ENCODE measurements around the gene UBXN2A.
A peak's percentile ranks its signal among the peaks of the same experiment; 100 is the strongest.
"Not testable (repeated sequence)": the region's sequence is repeated elsewhere in the genome, so short reads cannot be mapped to it uniquely, and the experiment has no call there.

Gene UBXN2A

DNA sequence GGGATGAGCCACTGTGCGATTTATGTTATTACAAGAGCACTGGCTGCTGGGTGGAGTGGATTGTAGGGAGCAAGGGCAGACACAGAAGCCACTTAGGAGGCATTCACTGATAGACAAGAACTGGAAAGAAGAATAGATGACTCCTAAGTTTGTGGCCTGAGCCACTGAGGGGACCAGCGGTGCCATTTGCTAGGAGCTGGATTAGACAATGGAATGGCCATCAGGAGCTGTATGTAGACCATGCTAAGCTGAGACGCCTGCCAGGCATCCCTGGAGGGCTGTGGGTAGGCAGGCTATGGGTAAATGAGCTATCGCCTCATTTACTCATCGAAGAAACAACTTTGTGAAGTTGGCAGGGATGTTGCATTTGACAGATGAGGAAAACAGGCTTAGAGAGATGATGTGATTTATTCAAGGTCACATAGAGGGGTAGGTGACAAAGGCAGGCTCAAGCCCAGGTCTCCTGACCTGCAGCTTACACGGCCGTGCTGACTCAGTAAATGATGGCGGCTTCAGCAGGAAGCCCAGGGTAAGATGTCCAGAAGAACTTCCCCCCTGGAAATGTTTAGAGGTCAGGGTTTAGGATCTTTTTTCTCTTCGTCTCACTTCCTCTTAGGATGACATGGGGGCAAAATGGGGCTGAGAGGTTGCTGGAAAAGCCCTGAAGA is 72.4 kb downstream of the UBXN2A start:
- ATAC-seq (replicated peaks), result no peak
- Mint-ChIP-seq H3K36me3 (no peaks in the 10 kb centered on the region), H3K4me1 (peaks cover 0 to 13% of the 10 kb centered on the region in 2 donors), H3K9me3 (no peaks in the 10 kb centered on the region), H3K27ac (no peak overlapping the region), H3K4me3 (no peak overlapping the region), H3K27me3 (peaks cover 29 to 41% of the 10 kb centered on the region in 2 donors)
- no peak for DNase-seq

DNA sequence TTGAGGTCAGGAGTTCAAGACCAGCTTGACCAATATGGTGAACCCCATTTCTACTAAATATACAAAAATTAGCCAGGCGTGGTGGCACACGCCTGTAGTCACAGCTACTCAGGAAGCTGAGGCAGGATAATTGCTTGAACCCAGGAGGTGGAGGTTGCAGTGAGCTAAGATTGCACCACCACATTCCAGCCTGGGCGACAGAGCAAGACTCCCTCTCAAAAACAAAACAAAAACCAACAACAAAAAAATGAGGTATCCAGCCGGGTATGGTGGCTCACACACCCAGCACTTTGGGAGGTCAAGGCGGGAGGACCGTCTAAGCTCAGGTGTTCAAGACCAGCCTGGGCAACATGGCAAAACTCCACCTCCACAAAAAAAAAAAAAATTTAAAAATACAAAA is 74.6 kb downstream of the UBXN2A start:
- peaks cover 14 to 24% of the 10 kb centered on the region in 2 donors for H3K27me3 Mint-ChIP-seq
- not testable (repeated sequence) for DNase-seq

DNA sequence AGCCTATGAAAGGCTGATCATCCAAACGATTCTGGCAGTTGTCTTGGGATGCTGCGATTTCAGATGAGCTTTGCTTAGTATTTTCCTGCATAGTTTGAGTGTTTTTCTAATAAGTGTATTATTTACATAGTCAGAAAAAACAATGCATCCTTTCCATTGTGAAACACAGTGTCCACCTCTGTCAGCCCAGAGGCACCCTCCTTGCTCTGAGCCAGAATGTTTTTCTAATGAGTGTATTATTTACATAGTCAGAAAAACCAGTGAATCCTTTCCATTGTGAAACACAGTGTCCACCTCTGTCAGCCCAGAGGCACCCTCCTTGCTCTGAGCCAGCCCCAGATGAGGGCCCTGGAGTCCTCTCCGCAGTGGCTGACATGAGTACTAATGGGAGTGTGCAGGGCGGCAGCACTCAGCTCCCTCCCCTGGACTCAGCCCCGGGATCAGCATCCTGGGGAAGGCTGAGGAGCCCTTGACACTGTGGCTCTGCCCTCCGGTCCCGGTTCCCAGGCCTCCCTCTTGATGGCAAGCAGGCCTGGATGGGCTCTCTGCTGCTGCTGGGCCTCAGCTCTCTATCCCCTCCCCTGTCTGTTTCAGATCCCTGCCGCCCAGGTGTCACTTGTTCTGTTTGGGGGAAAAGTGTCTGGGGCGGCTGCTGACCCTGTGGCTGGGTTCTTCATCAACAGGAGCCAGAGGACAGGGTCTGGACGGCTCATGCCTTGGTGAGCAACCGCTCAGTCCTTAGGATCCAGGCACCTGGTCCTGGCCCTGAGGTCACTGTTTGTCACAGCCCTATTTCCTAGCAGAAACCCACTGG is 75.5 kb downstream of the UBXN2A start:
- no peak overlapping the region for H3K27ac Mint-ChIP-seq
- DNase-seq, result no peak

More for the DNA sequence above, 74.6 kb downstream of the UBXN2A start:
- H3K4me1 Mint-ChIP-seq; ATAC-seq (replicated peaks); H3K27ac Mint-ChIP-seq; H3K4me3 Mint-ChIP-seq; H3K9me3 Mint-ChIP-seq; H3K36me3 Mint-ChIP-seq: not testable (repeated sequence)

DNA sequence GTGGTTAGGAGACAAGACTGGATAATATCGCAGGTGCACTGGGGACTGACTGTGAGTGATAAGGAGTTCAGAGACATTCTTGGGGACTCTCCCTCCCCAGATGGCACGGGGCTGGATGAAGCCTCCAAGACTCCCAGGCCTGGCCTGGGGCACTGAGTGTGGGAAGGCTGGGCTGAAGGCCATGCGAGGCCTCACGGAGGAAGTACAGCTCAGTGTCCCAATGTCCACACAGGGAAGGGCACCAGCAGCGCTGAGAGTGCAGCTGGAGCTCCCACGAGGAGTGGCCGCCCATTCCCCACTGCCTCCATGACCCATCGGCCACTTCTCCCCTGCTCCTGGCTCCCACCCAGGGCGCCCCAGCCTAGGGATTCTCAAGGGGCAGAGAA is 76.1 kb downstream of the UBXN2A start:
- Mint-ChIP-seq H3K4me1 (peaks cover 0 to 8% of the 10 kb centered on the region in 2 donors), H3K27me3 (peaks cover 6 to 14% of the 10 kb centered on the region in 2 donors), H3K4me3 (no peak overlapping the region), H3K27ac (no peak overlapping the region), H3K36me3 (peaks cover 0 to 2% of the 10 kb centered on the region in 2 donors), H3K9me3 (no peaks in the 10 kb centered on the region)
- no peak for ATAC-seq (replicated peaks)
- no peak for DNase-seq

More for the DNA sequence above, 75.5 kb downstream of the UBXN2A start:
- Mint-ChIP-seq H3K27me3 (peaks cover 12 to 20% of the 10 kb centered on the region in 2 donors), H3K36me3 (no peaks in the 10 kb centered on the region), H3K4me3 (no peak overlapping the region), H3K9me3 (no peaks in the 10 kb centered on the region), H3K4me1 (peaks cover 0 to 8% of the 10 kb centered on the region in 2 donors)
- no peak for ATAC-seq (replicated peaks)

DNA sequence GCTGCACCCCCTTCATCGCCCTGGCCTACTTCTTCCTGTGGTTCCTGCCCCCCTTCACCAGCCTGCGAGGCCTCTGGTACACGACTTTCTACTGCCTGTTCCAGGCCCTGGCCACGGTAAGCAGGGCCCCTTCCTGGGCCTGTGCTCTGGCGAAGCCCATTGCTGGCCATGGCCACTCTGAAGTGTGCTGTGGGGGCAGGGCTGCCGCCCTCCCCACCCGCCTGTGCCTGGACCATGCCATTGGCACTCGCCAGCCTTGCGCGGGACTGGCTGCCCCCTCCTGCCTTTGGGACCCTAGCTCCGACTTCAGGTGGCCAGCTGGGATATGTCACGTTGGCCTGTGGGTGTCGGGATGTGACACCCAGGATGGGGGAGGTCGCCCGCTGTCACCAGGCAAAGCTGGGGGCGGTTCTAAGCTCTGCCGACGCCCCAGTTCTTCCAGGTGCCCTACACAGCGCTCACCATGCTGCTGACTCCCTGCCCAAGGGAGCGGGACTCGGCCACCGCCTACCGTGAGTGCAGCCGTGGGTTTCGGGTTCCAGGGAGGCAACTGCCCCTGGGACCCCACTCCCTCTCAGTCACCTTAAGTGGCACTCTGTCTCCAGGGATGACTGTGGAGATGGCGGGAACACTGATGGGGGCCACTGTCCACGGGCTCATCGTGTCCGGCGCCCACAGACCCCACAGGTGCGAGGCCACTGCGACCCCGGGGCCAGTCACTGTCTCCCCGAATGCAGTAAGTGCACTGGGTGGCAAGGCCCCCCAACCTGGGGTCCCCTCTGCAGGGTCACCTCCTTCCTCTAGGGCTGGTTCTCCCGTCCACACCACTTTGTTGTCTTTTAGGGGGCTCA is 76.8 kb downstream of the UBXN2A start:
- Mint-ChIP-seq H3K4me1 (peaks cover 0 to 8% of the 10 kb centered on the region in 2 donors), H3K27me3 (peaks cover 0 to 7% of the 10 kb centered on the region in 2 donors), H3K36me3 (peaks cover 3 to 4% of the 10 kb centered on the region in 2 donors), H3K27ac (no peak overlapping the region), H3K9me3 (no peaks in the 10 kb centered on the region), H3K4me3 (no peak overlapping the region)
- DNase-seq (no peak), ATAC-seq (replicated peaks) (no peak)

DNA sequence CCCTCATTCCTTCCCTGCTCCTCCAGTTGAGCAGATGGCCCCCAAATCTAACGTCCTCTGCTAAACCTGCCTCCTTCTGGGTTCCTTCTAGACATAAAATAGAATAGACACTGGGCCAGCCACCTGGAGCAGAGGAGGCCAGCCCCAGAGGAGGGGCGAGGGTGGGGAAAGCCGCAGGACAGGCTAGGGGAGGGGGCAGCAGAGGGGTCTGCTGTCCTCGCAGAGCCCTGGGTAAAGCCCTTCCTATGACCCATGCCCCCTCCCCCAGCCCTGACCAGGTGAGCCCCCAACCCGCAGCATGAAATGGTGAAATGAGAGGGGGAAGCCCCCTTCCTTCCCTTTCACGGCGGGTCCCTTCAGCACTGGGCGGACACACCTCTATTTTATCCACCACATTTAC is 77.4 kb downstream of the UBXN2A start:
- H3K4me3 Mint-ChIP-seq, result no peak overlapping the region
- H3K9me3 Mint-ChIP-seq, result no peaks in the 10 kb centered on the region
- no peak for DNase-seq
- no peak for ATAC-seq (replicated peaks)
- H3K27me3 Mint-ChIP-seq, result peaks cover 0 to under 1% of the 10 kb centered on the region in 2 donors
- no peak overlapping the region for H3K27ac Mint-ChIP-seq
- peaks cover 0 to 3% of the 10 kb centered on the region in 2 donors for H3K4me1 Mint-ChIP-seq
- H3K36me3 Mint-ChIP-seq, result peaks cover 8 to 11% of the 10 kb centered on the region in 2 donors

DNA sequence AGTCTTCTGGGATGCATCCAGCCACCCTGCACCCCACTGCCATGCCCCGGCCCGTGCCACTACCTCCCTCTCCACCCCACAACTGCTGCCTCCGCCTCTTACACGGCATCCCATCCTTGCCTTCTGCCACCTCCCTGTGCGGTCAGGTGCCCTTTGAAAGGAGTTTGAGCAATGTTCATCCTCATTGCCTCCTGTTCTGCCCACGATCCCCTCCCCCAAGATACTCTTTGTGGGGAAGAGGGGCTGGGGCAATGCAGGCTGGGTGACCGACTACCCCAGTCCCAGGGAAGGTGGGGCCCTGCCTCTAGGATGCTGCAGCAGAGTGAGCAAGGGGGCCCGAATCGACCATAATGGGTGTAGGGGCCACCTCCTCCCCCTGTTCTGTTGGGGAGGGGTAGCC is 78.0 kb downstream of the UBXN2A start:
- Mint-ChIP-seq H3K4me3 (no peak overlapping the region), H3K4me1 (no peaks in the 10 kb centered on the region), H3K27me3 (no peaks in the 10 kb centered on the region), H3K9me3 (no peaks in the 10 kb centered on the region), H3K36me3 (peaks cover 13 to 16% of the 10 kb centered on the region in 2 donors), H3K27ac (no peak overlapping the region)
- no peak for ATAC-seq (replicated peaks)
- no peak for DNase-seq

DNA sequence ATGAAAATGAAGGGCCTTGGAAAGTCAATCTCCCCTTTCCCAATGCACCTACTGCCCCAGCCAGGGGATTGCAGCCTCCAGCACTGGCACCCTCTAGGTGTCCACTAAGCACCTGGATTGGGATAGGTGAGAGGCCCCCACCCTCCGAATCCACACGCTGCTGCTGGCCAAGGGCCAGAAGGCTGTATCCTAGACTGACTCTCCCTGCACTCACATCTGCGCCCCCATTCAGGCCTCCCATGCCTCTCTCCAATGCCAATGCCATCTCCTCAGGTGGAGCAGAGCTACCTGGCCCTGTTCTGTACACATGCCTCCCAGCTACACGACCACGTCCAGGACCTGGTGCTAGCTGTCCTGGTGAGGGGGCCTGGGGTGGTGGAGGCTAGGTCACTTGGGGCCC is 79.5 kb downstream of the UBXN2A start:
- Mint-ChIP-seq H3K36me3 (peaks cover 18 to 24% of the 10 kb centered on the region in 2 donors), H3K27ac (no peak overlapping the region), H3K4me3 (no peak overlapping the region), H3K9me3 (no peaks in the 10 kb centered on the region), H3K27me3 (no peaks in the 10 kb centered on the region), H3K4me1 (peaks cover 0 to 4% of the 10 kb centered on the region in 2 donors)
- no peak for ATAC-seq (replicated peaks)
- DNase-seq, result no peak

DNA sequence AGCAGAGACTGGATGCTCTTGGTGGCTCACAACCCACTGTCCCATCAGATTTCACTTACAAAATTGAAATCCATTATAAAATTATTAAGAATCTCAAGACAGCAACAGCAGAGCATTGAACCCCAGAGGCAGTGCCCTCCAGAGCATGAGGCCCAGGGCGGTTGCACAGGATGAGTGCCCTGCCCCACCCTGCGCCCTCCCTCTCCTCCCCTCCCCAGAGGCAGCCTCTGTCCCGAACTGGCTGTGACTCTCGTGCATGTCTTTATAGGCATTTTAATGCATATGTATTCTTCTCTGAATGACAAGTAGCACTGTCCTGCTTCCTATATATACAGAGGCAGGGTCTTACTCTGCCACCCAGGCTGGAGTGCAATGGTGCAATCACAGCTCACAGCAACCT is 80.0 kb downstream of the UBXN2A start:
- H3K27ac Mint-ChIP-seq, result no peak overlapping the region
- no peaks in the 10 kb centered on the region for H3K9me3 Mint-ChIP-seq
- H3K36me3 Mint-ChIP-seq, result peaks cover 22 to 28% of the 10 kb centered on the region in 2 donors
- peaks cover 0 to 4% of the 10 kb centered on the region in 2 donors for H3K4me1 Mint-ChIP-seq
- ATAC-seq (replicated peaks) (no peak), DNase-seq (no peak)
- H3K27me3 Mint-ChIP-seq, result no peaks in the 10 kb centered on the region
- no peak overlapping the region for H3K4me3 Mint-ChIP-seq

DNA sequence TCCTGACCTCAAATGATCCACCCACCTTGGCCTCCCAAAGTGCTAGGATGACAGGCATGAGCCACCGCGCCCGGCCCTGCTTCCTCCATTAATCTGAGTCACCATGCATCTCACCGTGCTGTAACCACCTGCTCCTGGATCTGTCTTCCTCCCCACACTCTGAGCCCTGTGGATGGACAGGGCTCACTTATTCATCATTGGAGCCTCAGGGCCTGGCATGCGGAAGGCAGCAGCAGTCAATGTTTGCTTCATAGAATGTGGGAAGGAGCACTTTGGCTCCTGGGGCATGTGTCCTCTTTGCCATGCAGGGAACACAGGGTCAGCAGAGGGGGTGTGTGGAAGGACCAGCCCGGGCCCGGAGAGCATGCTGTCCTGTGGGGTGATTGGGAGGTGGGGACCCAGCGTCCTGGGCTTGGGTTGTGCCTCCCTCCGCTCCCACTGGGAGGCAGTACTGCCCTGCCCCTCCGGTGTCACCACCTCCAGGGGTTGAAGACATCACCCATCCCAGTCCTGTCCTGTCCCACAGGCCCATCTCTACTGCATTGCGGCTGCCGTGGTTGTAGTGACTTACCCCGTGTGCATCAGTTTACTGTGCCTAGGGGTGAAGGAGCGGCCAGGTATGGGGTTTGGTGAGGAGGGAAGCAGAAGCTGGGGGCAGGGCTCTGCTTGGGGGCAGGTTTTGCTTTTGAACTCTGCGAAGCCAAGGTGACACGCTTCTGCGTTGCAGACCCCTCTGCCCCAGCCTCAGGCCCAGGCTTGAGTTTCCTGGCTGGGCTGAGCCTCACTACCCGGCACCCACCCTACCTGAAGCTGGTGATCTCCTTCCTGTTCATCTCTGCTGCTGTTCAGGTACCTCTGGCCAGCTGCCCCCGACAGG is 81.1 kb downstream of the UBXN2A start:
- Mint-ChIP-seq H3K9me3 (no peaks in the 10 kb centered on the region), H3K4me1 (peaks cover 0 to 4% of the 10 kb centered on the region in 2 donors), H3K27me3 (no peaks in the 10 kb centered on the region), H3K36me3 (peaks cover 28 to 31% of the 10 kb centered on the region in 2 donors), H3K27ac (no peak overlapping the region), H3K4me3 (no peak overlapping the region)
- ATAC-seq (replicated peaks) (peak; percentile 44 to 59), DNase-seq (no peak)

DNA sequence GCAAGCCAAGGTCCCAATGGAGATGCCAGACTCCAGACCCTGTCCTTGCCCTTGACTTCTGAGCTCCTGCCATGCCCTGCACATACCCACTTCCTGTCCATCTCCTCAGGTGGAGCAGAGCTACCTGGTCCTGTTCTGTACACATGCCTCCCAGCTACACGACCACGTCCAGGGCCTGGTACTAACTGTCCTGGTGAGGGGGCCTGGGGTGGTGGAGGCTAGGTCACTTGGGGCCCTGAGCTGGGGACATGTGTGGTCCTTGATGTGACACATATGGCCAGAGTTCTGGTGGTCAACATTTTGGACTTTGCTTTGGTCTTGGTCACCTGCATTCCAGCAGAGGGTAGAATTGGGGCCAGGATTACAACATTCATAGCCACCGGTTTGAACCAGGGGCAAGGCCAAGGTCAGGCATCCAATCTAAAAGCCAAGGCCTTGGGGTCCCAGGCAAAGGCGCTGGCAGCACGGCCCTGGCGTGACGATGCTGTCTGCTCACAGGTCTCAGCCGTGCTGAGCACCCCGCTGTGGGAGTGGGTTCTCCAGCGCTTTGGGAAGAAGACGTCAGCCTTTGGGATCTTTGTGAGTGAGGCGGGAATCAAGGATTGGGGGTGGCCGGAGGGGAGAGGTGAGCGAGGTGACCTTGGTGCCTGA is 82.2 kb downstream of the UBXN2A start:
- Mint-ChIP-seq H3K4me3 (no peak overlapping the region), H3K4me1 (peaks cover 0 to 4% of the 10 kb centered on the region in 2 donors), H3K27ac (peak overlapping the region; percentile 90), H3K36me3 (peaks cover 30 to 34% of the 10 kb centered on the region in 2 donors), H3K27me3 (no peaks in the 10 kb centered on the region), H3K9me3 (no peaks in the 10 kb centered on the region)
- ATAC-seq (replicated peaks) (no peak), DNase-seq (no peak)

DNA sequence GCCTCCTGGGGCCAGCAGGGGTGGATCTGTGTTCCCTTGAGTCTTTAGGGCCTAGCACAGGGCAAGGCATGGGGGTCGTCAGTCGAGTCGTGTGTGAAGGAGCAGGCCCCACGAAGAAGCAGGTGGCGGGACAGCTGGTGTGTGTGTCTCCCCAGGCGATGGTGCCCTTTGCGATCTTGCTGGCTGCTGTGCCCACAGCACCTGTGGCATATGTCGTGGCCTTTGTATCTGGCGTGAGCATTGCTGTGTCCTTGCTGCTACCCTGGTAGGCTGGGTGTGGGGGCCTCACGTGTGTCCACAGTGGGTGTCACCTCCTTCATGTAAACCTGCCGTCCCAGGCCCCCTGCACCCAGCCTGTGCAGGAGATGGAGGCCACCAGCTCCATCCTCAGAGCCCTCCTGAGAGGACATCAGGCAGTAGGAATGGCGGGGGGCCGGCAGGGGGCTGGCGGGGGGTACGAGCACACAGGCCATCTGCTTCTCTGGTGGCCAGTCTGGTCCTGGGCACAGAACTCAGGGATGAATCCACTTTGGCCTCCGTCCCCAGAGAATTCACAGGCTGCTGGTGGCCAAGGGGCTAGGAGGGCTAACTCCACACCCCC is 82.8 kb downstream of the UBXN2A start:
- H3K36me3 Mint-ChIP-seq, result peaks cover 33 to 38% of the 10 kb centered on the region in 2 donors
- H3K27ac Mint-ChIP-seq, result peak overlapping the region; percentile 90
- no peaks in the 10 kb centered on the region for H3K27me3 Mint-ChIP-seq
- DNase-seq, result no peak
- no peak overlapping the region for H3K4me3 Mint-ChIP-seq
- peaks cover 0 to 4% of the 10 kb centered on the region in 2 donors for H3K4me1 Mint-ChIP-seq
- H3K9me3 Mint-ChIP-seq, result no peaks in the 10 kb centered on the region
- no peak for ATAC-seq (replicated peaks)

DNA sequence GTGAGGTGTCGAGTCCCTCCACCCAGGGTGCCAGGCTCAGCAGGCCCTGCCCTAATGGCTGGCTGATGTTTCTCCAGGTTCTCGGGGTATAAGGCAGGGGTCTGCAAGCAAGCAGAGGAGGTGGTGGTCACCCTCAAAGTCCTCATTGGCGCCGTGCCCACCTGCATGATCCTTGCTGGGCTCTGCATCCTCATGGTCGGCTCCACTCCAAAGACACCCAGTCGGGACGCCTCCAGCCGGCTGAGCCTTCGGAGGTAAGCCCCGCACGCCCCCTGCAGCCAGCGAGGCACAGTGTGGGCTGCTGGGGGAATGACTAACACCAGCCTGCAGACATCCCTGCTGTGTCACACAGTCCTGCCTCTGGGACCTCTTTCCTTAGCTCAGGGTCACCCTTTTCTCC is 83.8 kb downstream of the UBXN2A start:
- peaks cover 0 to 4% of the 10 kb centered on the region in 2 donors for H3K4me1 Mint-ChIP-seq
- no peak overlapping the region for H3K27ac Mint-ChIP-seq
- peaks cover 37 to 47% of the 10 kb centered on the region in 2 donors for H3K36me3 Mint-ChIP-seq
- no peaks in the 10 kb centered on the region for H3K27me3 Mint-ChIP-seq
- H3K9me3 Mint-ChIP-seq, result no peaks in the 10 kb centered on the region
- DNase-seq (no peak), ATAC-seq (replicated peaks) (no peak)
- no peak overlapping the region for H3K4me3 Mint-ChIP-seq

Data from stimulated activated naive B cell treated with anti-CD40 and anti-IgM and Interleukin-4, amounts not matched to agents 10 μg/mL and 1 μg/mL and 100 μg/mL, for 72 hours (primary cell).